Measurements from ENCODE around the gene LCTL. TPM values are rescaled to one million over a fixed set of nuclear protein-coding genes. Genes with fewer than 3 reads are reported as not detected.

The LCTL gene
- total RNA-seq, 2 donors from 2014 or later = 0.51 to 0.77 TPM

DNA sequence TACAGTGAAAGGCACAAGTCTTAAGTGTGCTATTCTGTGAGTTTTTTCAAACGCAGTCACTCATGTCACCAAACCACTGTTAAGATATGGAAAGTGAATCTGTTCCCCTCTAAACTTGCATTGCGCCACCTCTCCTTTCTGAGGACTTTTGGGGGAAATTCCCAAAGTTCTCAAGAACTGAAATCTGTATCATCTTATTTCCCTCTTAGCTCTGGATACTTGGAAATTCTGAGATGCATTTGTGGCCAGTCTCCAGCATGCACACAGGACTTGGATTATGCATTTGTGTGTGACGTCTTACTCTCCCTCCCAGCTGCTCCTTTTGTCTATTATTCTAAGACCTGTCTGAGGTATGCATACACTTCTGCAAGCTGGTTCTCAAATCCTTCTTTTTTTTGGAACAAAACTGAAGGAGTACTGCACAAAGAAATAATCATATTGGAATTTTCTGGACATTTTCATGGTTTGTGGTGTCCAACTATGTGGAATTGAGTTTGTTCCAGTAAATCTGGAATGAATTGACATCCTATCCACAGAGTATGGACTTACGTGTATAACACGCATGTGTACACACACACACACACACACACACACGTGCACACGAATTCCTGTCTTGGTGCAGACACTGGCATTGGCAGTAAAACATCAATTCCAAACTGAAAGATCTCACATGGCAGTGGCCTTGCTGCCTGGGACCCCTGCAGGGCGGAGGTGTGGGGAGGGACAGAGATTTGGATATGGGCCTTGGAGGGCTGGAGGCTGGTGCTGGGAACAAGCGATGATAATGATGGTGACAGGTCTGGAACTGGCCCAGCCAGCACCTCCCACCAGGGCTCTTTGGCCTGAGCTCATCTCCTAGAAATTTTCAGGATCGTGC, 8.2 kb upstream of the LCTL start:
- no peak overlapping the region for H3K27ac ChIP-seq (ENCODE audit: low read depth, low read length)
- WGBS, 2 experiments (ENCODE audit: insufficient coverage in 1 of 2, insufficient read length in 1 of 2) = 90 to 94% methylated on average over 5 to 10 of the region's 10 CpGs
- Mint-ChIP-seq H3K36me3 (ENCODE audit: low read depth) (no peaks in the 10 kb centered on the region), H3K27me3 (ENCODE audit: insufficient read depth) (peaks cover 5% of the 10 kb centered on the region), H3K27ac (no peak overlapping the region), H3K4me3 (no peak overlapping the region), H3K9me3 (no peaks in the 10 kb centered on the region), H3K4me1 (no peaks in the 10 kb centered on the region)
- no peak overlapping the region for H3K4me3 ChIP-seq (ENCODE audit: low read length)
- H3K9me3 ChIP-seq (ENCODE audit: control insufficient read depth, low read length) = no peaks in the 10 kb centered on the region
- TF ChIP-seq, protein P1, sequence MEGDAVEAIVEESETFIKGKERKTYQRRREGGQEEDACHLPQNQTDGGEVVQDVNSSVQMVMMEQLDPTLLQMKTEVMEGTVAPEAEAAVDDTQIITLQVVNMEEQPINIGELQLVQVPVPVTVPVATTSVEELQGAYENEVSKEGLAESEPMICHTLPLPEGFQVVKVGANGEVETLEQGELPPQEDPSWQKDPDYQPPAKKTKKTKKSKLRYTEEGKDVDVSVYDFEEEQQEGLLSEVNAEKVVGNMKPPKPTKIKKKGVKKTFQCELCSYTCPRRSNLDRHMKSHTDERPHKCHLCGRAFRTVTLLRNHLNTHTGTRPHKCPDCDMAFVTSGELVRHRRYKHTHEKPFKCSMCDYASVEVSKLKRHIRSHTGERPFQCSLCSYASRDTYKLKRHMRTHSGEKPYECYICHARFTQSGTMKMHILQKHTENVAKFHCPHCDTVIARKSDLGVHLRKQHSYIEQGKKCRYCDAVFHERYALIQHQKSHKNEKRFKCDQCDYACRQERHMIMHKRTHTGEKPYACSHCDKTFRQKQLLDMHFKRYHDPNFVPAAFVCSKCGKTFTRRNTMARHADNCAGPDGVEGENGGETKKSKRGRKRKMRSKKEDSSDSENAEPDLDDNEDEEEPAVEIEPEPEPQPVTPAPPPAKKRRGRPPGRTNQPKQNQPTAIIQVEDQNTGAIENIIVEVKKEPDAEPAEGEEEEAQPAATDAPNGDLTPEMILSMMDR (conservative IDR thresholded peaks at IDR 0.05) = no peak
- DNase-seq = peak; percentile 41
- no peaks in the 10 kb centered on the region for H3K36me3 ChIP-seq (ENCODE audit: control insufficient read depth, insufficient read depth, low read length)
- H3K9ac ChIP-seq (ENCODE audit: extremely low read depth, low read length, poor library complexity, severe bottlenecking) = no peak overlapping the region
- no peaks in the 10 kb centered on the region for H3K27me3 ChIP-seq (ENCODE audit: control insufficient read depth, insufficient read depth, low read length, poor library complexity, severe bottlenecking)
- no peaks in the 10 kb centered on the region for H3K4me1 ChIP-seq (ENCODE audit: control insufficient read depth, insufficient read depth, low read length)

DNA sequence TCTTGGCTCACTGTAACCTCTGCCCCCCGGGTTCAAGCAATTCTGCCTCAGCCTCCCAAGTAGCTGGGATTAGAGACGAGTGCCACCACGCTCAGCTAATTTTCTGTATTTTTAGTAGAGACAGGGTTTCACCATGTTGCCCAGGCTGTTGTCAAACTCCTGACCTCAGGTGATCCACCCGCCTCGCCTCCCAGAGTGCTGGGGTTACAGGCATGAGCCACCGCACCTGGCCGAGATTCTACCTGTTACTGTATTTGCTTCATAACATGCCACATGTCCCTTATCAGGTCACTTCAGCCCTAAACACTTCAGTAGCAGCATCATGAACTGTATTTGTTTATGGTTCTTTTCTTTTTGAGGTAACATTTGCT, 7.5 kb upstream of the LCTL start:
- TF ChIP-seq, protein P1 (conservative IDR thresholded peaks at IDR 0.05) = no peak
- H3K4me1 Mint-ChIP-seq = no peaks in the 10 kb centered on the region
- WGBS, 2 experiments (ENCODE audit: insufficient coverage in 1 of 2, insufficient read length in 1 of 2) = 92 to 98% methylated on average over 7 of the region's 7 CpGs
- Histone ChIP-seq H3K27me3 (ENCODE audit: control insufficient read depth, insufficient read depth, low read length, poor library complexity, severe bottlenecking) (no peaks in the 10 kb centered on the region), H3K9me3 (ENCODE audit: control insufficient read depth, low read length) (no peaks in the 10 kb centered on the region), H3K9ac (ENCODE audit: extremely low read depth, low read length, poor library complexity, severe bottlenecking) (no peak overlapping the region), H3K27ac (ENCODE audit: low read depth, low read length) (no peak overlapping the region), H3K4me1 (ENCODE audit: control insufficient read depth, insufficient read depth, low read length) (no peaks in the 10 kb centered on the region), H3K36me3 (ENCODE audit: control insufficient read depth, insufficient read depth, low read length) (no peaks in the 10 kb centered on the region), H3K4me3 (ENCODE audit: low read length) (no peak overlapping the region)
- no peaks in the 10 kb centered on the region for H3K36me3 Mint-ChIP-seq (ENCODE audit: low read depth)
- no peaks in the 10 kb centered on the region for H3K9me3 Mint-ChIP-seq
- H3K27ac Mint-ChIP-seq = no peak overlapping the region
- no peak overlapping the region for H3K4me3 Mint-ChIP-seq
- peaks cover 5% of the 10 kb centered on the region for H3K27me3 Mint-ChIP-seq (ENCODE audit: insufficient read depth)
- peak; percentile 26 for DNase-seq

- no peak overlapping the region for H3K9ac ChIP-seq (ENCODE audit: extremely low read depth, low read length, poor library complexity, severe bottlenecking)
- no peaks in the 10 kb centered on the region for H3K4me1 ChIP-seq (ENCODE audit: control insufficient read depth, insufficient read depth, low read length)
- no peaks in the 10 kb centered on the region for H3K36me3 ChIP-seq (ENCODE audit: control insufficient read depth, insufficient read depth, low read length)
- no peak overlapping the region for H3K4me3 ChIP-seq (ENCODE audit: low read length)
- Mint-ChIP-seq H3K27me3 (ENCODE audit: insufficient read depth) (peaks cover 5% of the 10 kb centered on the region), H3K9me3 (no peaks in the 10 kb centered on the region), H3K27ac (no peak overlapping the region), H3K36me3 (ENCODE audit: low read depth) (no peaks in the 10 kb centered on the region), H3K4me1 (no peaks in the 10 kb centered on the region), H3K4me3 (no peak overlapping the region)
- 78 to 100% methylated on average over 1 to 4 of the region's 4 CpGs for WGBS, 2 experiments (ENCODE audit: insufficient coverage in 1 of 2, insufficient read length in 1 of 2)
- H3K9me3 ChIP-seq (ENCODE audit: control insufficient read depth, low read length) = no peaks in the 10 kb centered on the region
- no peak for DNase-seq
- no peaks in the 10 kb centered on the region for H3K27me3 ChIP-seq (ENCODE audit: control insufficient read depth, insufficient read depth, low read length, poor library complexity, severe bottlenecking)
- H3K27ac ChIP-seq (ENCODE audit: low read depth, low read length) = no peak overlapping the region
- TF ChIP-seq, protein P1 (conservative IDR thresholded peaks at IDR 0.05) = no peak
These were observed 6.3 kb upstream of the LCTL start for GRCh38 chr15:66572146-66572545.

Measured in endodermal cell (in vitro differentiated cells).